Neutrophil (primary cell): ENCODE measurements around the gene OXA1L.
"Not testable (repeated sequence)": the region's sequence is repeated elsewhere in the genome, so short reads cannot be mapped to it uniquely, and the experiment has no call there.

Experiments
- H3K27ac ChIP-seq: fragments of 200-600 bp; sonication (generic); 2 replicates; pipeline ENCODE4 v1.5.1; 2016; ENCODE audit warnings: mild to moderate bottlenecking, moderate library complexity
- H3K27me3 ChIP-seq: fragments of 200-600 bp; sonication (generic); 2 replicates; pipeline ENCODE4 v1.6.0; 2016; ENCODE audit warnings: mild to moderate bottlenecking
- H3K36me3 ChIP-seq: fragments of 200-600 bp; sonication (generic); 2 replicates; pipeline ENCODE4 v1.5.1; 2017
- H3K4me1 ChIP-seq, 2 experiments: fragments of 200-600 bp in 1 of 2; sonication (generic) in 1 of 2; 1 replicate in 1 of 2; 2 replicates in 1 of 2; pipeline versions ENCODE4 v1.5.1 to v1.6.1; 2013 to 2016; ENCODE audit warnings: low read depth in 1 of 2, low read length in 1 of 2, mild to moderate bottlenecking in 1 of 2, moderate library complexity in 1 of 2; ENCODE audit not compliant: control insufficient read depth in 1 of 2, insufficient read depth in 1 of 2
- H3K4me3 ChIP-seq, 2 experiments: fragments of 200-600 bp in 1 of 2; sonication (generic) in 1 of 2; 1 replicate in 1 of 2; 2 replicates in 1 of 2; pipeline ENCODE4 v1.5.1; 2013 to 2016; ENCODE audit warnings: low read depth in 1 of 2, low read length in 1 of 2, mild to moderate bottlenecking in 1 of 2, moderate library complexity in 1 of 2
- H3K9me3 ChIP-seq: fragments of 200-600 bp; sonication (generic); 2 replicates; pipeline ENCODE4 v1.5.1; 2016
- TF ChIP-seq, protein P1 (sequence below): fragments of 200-600 bp; sonication (generic); IDR thresholded peaks from 2 replicates; pipeline ENCODE4 v1.5.1; 2016; ENCODE audit warnings: antibody characterized with exemption

Gene OXA1L

DNA sequence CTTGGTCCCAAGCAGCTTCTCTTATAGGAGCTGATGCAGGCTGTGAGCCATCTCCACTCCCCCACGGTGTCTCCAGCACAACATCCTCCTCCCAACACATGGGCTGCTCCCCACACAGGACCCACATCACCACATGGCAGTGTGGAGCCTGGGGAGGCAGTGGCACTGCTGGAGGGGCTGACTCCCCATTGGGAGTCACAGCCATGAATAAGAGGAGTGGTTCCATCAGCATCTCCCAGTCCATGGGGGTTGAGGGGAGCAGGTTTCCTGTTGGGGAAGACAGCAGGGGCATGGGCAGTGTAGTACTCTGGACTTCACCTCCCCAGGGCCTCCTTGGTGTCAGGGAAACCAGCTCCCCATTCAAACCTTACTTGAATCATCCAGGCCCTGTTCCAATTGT is 40.5 kb upstream of the OXA1L start:
- H3K27me3 ChIP-seq, result peaks cover 16% of the 10 kb centered on the region
- H3K36me3 ChIP-seq, result no peaks in the 10 kb centered on the region
- no peak overlapping the region for H3K4me3 ChIP-seq
- H3K9me3 ChIP-seq, result no peaks in the 10 kb centered on the region
- TF ChIP-seq, protein P1, sequence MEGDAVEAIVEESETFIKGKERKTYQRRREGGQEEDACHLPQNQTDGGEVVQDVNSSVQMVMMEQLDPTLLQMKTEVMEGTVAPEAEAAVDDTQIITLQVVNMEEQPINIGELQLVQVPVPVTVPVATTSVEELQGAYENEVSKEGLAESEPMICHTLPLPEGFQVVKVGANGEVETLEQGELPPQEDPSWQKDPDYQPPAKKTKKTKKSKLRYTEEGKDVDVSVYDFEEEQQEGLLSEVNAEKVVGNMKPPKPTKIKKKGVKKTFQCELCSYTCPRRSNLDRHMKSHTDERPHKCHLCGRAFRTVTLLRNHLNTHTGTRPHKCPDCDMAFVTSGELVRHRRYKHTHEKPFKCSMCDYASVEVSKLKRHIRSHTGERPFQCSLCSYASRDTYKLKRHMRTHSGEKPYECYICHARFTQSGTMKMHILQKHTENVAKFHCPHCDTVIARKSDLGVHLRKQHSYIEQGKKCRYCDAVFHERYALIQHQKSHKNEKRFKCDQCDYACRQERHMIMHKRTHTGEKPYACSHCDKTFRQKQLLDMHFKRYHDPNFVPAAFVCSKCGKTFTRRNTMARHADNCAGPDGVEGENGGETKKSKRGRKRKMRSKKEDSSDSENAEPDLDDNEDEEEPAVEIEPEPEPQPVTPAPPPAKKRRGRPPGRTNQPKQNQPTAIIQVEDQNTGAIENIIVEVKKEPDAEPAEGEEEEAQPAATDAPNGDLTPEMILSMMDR, result no peak
- H3K27ac ChIP-seq, result no peak overlapping the region
- no peaks in the 10 kb centered on the region for H3K4me1 ChIP-seq

DNA sequence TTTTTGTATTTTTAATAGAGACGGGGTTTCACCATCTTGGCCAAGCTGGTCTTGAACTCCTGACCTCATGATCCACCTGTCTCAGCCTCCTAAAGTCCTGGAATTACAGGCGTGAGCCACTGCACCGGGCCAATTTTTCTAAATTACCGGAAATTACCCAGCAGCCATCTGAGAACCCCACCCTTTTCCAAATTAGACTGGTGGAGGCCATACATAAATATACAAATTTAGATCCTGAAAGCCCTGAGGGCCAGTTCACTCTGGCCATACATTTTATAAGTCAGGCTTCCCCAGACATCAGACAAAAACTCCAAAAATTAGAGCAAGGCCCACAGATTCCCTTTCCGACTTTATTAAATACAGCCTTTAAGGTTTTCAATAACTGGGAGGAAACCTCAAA is 34.4 kb upstream of the OXA1L start:
- H3K9me3 ChIP-seq, H3K27ac ChIP-seq, H3K4me1 ChIP-seq, H3K27me3 ChIP-seq, H3K4me3 ChIP-seq, H3K36me3 ChIP-seq: not testable (repeated sequence)

DNA sequence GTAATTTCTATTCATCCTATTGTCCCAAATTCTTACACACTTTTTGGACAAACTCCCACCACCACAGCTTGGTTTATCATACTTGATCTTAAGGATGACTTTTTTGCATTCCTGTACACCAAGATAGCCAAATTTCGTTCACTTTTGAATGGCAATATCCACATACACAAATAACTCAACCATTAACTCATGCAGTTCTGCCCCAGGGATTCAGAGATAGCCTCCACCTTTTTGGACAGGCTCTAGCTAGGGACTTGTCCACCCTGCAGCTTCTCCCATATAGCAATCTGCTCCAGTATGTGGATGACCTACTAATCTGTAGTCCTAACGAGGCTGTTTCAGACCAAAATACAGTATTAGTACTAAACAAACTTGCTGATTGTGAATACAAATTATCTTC is 32.7 kb upstream of the OXA1L start:
- TF ChIP-seq, protein P1, result no peak
- Histone ChIP-seq H3K4me3 (no peak overlapping the region), H3K9me3 (no peaks in the 10 kb centered on the region), H3K27me3 (no peaks in the 10 kb centered on the region), H3K36me3 (no peaks in the 10 kb centered on the region), H3K27ac (no peak overlapping the region), H3K4me1 (no peaks in the 10 kb centered on the region)

DNA sequence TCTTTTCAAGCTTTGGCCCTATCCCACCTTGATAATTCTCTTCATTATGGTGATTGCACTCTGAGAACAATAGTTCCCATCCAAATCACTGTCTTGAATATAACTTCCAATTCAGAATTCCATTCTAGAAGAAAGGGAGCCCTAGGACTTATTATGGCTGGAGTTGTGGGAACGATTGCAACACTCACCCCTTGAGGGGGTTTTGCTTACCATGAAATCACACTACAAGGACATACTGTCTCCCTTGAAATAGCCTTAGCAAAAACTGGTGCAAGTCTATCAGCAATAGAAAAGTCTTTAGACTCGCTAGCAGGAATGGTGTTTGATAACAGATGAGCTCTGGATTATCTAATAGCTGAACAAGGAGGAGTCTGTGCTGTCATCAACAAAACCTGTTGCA is 31.4 kb upstream of the OXA1L start:
- TF ChIP-seq, protein P1, result no peak
- H3K36me3 ChIP-seq, result no peaks in the 10 kb centered on the region
- no peaks in the 10 kb centered on the region for H3K9me3 ChIP-seq

DNA sequence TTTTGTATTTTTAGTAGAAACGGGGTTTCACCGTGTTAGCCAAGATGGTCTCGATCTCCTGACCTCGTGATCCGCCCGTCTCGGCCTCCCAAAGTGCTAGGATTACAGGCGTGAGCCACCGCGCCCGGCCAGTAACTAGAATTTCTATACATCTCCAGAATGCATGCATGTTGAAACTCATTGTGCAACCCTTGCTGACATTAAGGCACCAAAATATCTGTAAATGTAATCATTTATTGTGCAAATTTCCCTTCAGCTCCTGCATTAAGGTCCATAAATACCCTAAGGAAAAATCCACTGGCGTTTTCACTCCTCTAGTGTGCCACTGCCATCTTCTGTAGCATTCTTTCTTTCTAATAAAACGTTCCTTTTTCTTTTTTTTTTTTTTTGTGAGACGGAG is 30.1 kb upstream of the OXA1L start:
- not testable (repeated sequence) for H3K36me3 ChIP-seq, H3K4me3 ChIP-seq, H3K27me3 ChIP-seq, H3K9me3 ChIP-seq, H3K4me1 ChIP-seq, H3K27ac ChIP-seq

More for the DNA sequence above, 31.4 kb upstream of the OXA1L start:
- H3K4me1 ChIP-seq, result no peaks in the 10 kb centered on the region
- H3K4me3 ChIP-seq, result no peak overlapping the region
- no peaks in the 10 kb centered on the region for H3K27me3 ChIP-seq
- no peak overlapping the region for H3K27ac ChIP-seq

DNA sequence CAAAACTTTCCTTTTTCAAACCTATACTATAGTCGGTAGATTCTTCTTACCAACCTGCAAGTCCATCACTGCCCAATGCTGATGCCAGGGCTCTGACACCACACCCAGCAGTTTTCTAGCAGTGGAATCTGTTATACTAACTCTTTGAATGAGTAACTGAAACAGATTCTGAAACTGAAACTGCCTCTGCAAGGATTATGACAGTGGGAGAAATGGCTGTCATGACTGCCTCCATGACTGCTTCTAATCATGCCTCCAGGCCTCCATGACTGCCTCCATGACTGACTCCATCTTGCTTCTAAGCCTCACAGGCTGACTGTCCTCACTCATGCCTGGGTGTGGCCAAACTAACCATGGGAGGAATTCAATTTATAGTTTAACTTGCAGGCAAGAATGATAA is 29.4 kb upstream of the OXA1L start:
- Histone ChIP-seq H3K27ac (no peak overlapping the region), H3K9me3 (no peaks in the 10 kb centered on the region), H3K27me3 (no peaks in the 10 kb centered on the region), H3K4me3 (no peak overlapping the region), H3K36me3 (no peaks in the 10 kb centered on the region), H3K4me1 (no peaks in the 10 kb centered on the region)
- TF ChIP-seq, protein P1, result no peak

DNA sequence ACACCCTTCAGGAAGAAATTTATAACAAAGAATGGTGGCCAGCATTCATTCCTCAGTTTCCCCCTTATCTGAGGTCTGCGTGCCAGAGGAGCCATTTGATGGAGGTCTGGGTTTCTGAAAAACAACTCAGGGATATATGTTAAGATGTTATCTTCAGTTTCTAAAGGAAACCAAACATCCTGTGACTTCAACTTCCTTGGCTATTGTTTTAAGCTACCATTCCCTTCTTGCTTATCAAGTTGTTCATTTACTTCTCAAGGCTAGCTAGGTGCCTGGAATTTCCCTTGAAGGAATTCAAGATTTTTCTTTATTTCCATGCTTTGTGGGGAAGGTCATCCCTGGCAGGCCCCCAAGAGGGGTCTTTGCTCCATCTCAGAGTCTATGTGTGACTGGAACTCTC is 27.1 kb upstream of the OXA1L start:
- Histone ChIP-seq H3K9me3 (no peaks in the 10 kb centered on the region), H3K27ac (no peak overlapping the region), H3K4me1 (no peaks in the 10 kb centered on the region), H3K36me3 (no peaks in the 10 kb centered on the region), H3K4me3 (no peak overlapping the region), H3K27me3 (no peaks in the 10 kb centered on the region)
- TF ChIP-seq, protein P1, result no peak
